NB4 (cell line): ENCODE results near the gene FLOT1.

ENCODE experiments used
- TF ChIP-seq, protein P1 (sequence below): IDR thresholded peaks from one replicate; pipeline ENCODE4 v1.5.1; 2012; ENCODE audit warnings: low read depth, low read length
- TF ChIP-seq, protein P2 (sequence below): IDR thresholded peaks from 2 replicates; pipeline ENCODE4 v1.6.1; 2011; ENCODE audit warnings: low read depth, low read length

GRCh38 chr6:30688569-30688968 is 53.9 kb downstream of the FLOT1 start:
- TF ChIP-seq, protein P1, sequence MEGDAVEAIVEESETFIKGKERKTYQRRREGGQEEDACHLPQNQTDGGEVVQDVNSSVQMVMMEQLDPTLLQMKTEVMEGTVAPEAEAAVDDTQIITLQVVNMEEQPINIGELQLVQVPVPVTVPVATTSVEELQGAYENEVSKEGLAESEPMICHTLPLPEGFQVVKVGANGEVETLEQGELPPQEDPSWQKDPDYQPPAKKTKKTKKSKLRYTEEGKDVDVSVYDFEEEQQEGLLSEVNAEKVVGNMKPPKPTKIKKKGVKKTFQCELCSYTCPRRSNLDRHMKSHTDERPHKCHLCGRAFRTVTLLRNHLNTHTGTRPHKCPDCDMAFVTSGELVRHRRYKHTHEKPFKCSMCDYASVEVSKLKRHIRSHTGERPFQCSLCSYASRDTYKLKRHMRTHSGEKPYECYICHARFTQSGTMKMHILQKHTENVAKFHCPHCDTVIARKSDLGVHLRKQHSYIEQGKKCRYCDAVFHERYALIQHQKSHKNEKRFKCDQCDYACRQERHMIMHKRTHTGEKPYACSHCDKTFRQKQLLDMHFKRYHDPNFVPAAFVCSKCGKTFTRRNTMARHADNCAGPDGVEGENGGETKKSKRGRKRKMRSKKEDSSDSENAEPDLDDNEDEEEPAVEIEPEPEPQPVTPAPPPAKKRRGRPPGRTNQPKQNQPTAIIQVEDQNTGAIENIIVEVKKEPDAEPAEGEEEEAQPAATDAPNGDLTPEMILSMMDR: no peak
- TF ChIP-seq, protein P2, sequence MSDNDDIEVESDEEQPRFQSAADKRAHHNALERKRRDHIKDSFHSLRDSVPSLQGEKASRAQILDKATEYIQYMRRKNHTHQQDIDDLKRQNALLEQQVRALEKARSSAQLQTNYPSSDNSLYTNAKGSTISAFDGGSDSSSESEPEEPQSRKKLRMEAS: no peak
